Keratinocyte (primary cell): ENCODE measurements around the gene RFC2. TPM values are rescaled to one million over a fixed set of nuclear protein-coding genes. Genes with fewer than 3 reads are reported as not detected.

ENCODE experiments used
- DNase-seq: peaks from one replicate; pipeline ENCODE4 v3.0.0-alpha.2; 2011; ENCODE audit warnings: low read depth, missing footprints, low spot score
- FAIRE-seq: peaks from 2 replicates; lab custom pipeline; 2011; peaks lifted over from hg19 to GRCh38; lab: Jason Lieb, UNC
- H2AFZ ChIP-seq: 2 replicates; pipeline ENCODE4 v1.6.0; 2012; ENCODE audit warnings: low read length, control low read depth, inconsistent platforms; ENCODE audit not compliant: control insufficient read depth
- H3K27ac ChIP-seq: 2 replicates; pipeline ENCODE4 v1.5.1; 2011; ENCODE audit warnings: low read length; ENCODE audit not compliant: control insufficient read depth, insufficient read depth
- H3K27me3 ChIP-seq: 3 replicates; pipeline ENCODE4 v1.6.0; 2011; ENCODE audit warnings: low read length; ENCODE audit not compliant: control insufficient read depth, insufficient read depth; ENCODE audit errors: extremely low read depth
- H3K36me3 ChIP-seq, 2 experiments: 2 replicates in 1 of 2; 3 replicates in 1 of 2; pipeline ENCODE4 v1.5.1; 2011; ENCODE audit warnings: low read length in 2 of 2, mild to moderate bottlenecking in 1 of 2; ENCODE audit not compliant: control insufficient read depth in 2 of 2, insufficient read depth in 2 of 2; ENCODE audit errors: extremely low read depth in 1 of 2
- H3K4me1 ChIP-seq: 3 replicates; pipeline ENCODE4 v1.5.1; 2011; ENCODE audit warnings: low read length; ENCODE audit not compliant: control insufficient read depth, insufficient read depth; ENCODE audit errors: extremely low read depth
- H3K4me2 ChIP-seq: 3 replicates; pipeline ENCODE4 v1.6.0; 2011; ENCODE audit warnings: low read depth, low read length; ENCODE audit not compliant: control insufficient read depth, insufficient read depth; ENCODE audit errors: extremely low read depth
- H3K4me3 ChIP-seq, 3 experiments: fragments of 200-600 bp in 1 of 3; sonication (generic) in 1 of 3; 2 replicates in 2 of 3; 3 replicates in 1 of 3; pipeline ENCODE4 v1.5.1; 2011 to 2016; ENCODE audit warnings: low read length in 3 of 3, mild to moderate bottlenecking in 3 of 3, control low read depth in 2 of 3, inconsistent platforms in 1 of 3, low read depth in 1 of 3, mixed read lengths in 1 of 3, mixed run types in 1 of 3, moderate library complexity in 1 of 3; ENCODE audit not compliant: control insufficient read depth in 2 of 3, insufficient read depth in 2 of 3; ENCODE audit errors: extremely low read depth in 1 of 3
- H3K79me2 ChIP-seq: 2 replicates; pipeline ENCODE4 v1.6.0; 2012; ENCODE audit warnings: low read length; ENCODE audit not compliant: control insufficient read depth, insufficient read depth
- H3K9ac ChIP-seq: 3 replicates; pipeline ENCODE4 v1.6.0; 2011; ENCODE audit warnings: low read length; ENCODE audit not compliant: control insufficient read depth, insufficient read depth; ENCODE audit errors: extremely low read depth
- H3K9me1 ChIP-seq: 3 replicates; pipeline ENCODE4 v1.6.0; 2011; ENCODE audit warnings: low read length; ENCODE audit not compliant: control insufficient read depth, insufficient read depth; ENCODE audit errors: extremely low read depth
- H3K9me3 ChIP-seq: 2 replicates; pipeline ENCODE4 v1.5.1; 2012; ENCODE audit warnings: low read depth, low read length; ENCODE audit not compliant: control insufficient read depth
- H4K20me1 ChIP-seq: 3 replicates; pipeline ENCODE4 v1.6.0; 2011; ENCODE audit warnings: low read length; ENCODE audit not compliant: control insufficient read depth, insufficient read depth; ENCODE audit errors: extremely low read depth
- EZH2 ChIP-seq: IDR thresholded peaks from one replicate; pipeline ENCODE4 v1.6.1; 2012; ENCODE audit warnings: inconsistent platforms, mild to moderate bottlenecking, low read length, moderate library complexity
- dilution Hi-C: fragments of 300-500 bp; cut with MboI; formaldehyde crosslinking; loops from one replicate; pipeline ENCODE4 v1.7.0; 2020; ENCODE audit warnings: low sequenced_read_pairs; ENCODE audit not compliant: extremely low pct_ligation_motif_present
- polyA plus RNA-seq, 5 experiments: library from polyadenylated mRNA; depleted of rRNA in 3 of 5; stranded (reverse) in 3 of 5; stranded (forward) in 1 of 5; unstranded in 1 of 5; fragments of >200 nt; gene quantifications; 1 replicate in 1 of 5; 2 replicates in 3 of 5; 3 replicates in 1 of 5; pipeline versions ENCODE4 v1.2.1 to v1.2.3, GENCODE V29; 2011 to 2012; ENCODE audit warnings: missing spikeins in 2 of 5, low read depth in 1 of 5, low replicate concordance in 1 of 5
- TF ChIP-seq, protein P1 (sequence below), 3 experiments: IDR thresholded peaks in 1 of 3; conservative IDR thresholded peaks in 1 of 3; optimal IDR thresholded peaks in 1 of 3; 2 replicates in 2 of 3; 3 replicates in 1 of 3; pipeline versions ENCODE3 to v1.5.1; 2011; ENCODE audit warnings: low read length in 3 of 3, mild to moderate bottlenecking in 3 of 3, moderate library complexity in 2 of 3, control low read depth in 1 of 3, inconsistent platforms in 1 of 3; ENCODE audit not compliant: insufficient read depth in 2 of 3; ENCODE audit errors: extremely low read depth in 1 of 3

RFC2 gene
- polyA plus RNA-seq, 1 donor (not counting 4 experiments of a cell fraction or from before 2014, with no cell fraction given), result 24.7 TPM

DNA sequence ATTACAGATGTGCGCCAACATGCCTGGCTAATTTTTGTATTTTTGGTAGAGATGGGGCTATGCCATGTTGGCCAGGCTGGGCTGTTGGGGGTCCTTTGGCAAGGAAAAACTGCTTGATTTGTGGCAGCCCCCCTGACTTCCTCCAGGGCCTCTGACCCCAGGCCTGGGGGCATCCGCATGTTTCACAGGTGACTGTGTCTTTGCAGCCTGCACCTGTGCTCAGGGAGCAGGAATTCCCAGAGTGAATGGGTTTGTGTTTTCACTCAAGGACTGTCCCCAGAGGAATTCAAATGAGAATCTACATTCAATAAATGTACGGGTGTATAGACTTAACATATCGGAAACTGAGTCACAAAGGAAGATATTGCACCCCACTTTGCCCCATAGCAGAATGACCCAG, 23.4 kb upstream of the RFC2 start:
- FAIRE-seq (no peak), DNase-seq (no peak)
- Histone ChIP-seq H3K27ac (no peak overlapping the region), H3K4me2 (no peak overlapping the region), H3K9me3 (no peaks in the 10 kb centered on the region), H2AFZ (no peak overlapping the region), H3K36me3 (no peaks in the 10 kb centered on the region), H3K27me3 (no peaks in the 10 kb centered on the region), H3K79me2 (no peaks in the 10 kb centered on the region), H3K4me3 (no peak overlapping the region), H3K4me1 (peaks cover 16% of the 10 kb centered on the region), H4K20me1 (no peaks in the 10 kb centered on the region), H3K9me1 (no peaks in the 10 kb centered on the region), H3K9ac (no peak overlapping the region)
- no peak for TF ChIP-seq EZH2
- TF ChIP-seq, protein P1, sequence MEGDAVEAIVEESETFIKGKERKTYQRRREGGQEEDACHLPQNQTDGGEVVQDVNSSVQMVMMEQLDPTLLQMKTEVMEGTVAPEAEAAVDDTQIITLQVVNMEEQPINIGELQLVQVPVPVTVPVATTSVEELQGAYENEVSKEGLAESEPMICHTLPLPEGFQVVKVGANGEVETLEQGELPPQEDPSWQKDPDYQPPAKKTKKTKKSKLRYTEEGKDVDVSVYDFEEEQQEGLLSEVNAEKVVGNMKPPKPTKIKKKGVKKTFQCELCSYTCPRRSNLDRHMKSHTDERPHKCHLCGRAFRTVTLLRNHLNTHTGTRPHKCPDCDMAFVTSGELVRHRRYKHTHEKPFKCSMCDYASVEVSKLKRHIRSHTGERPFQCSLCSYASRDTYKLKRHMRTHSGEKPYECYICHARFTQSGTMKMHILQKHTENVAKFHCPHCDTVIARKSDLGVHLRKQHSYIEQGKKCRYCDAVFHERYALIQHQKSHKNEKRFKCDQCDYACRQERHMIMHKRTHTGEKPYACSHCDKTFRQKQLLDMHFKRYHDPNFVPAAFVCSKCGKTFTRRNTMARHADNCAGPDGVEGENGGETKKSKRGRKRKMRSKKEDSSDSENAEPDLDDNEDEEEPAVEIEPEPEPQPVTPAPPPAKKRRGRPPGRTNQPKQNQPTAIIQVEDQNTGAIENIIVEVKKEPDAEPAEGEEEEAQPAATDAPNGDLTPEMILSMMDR (optimal IDR thresholded peaks at IDR 0.05 in 1 of 3, IDR thresholded peaks at IDR 0.05 in 1 of 3, conservative IDR thresholded peaks at IDR 0.05 in 1 of 3; ENCODE audit: extremely low read depth in 1 of 3, insufficient read depth in 2 of 3, low read length in 3 of 3), result no peak
- dilution Hi-C loops, result no loop called here

DNA sequence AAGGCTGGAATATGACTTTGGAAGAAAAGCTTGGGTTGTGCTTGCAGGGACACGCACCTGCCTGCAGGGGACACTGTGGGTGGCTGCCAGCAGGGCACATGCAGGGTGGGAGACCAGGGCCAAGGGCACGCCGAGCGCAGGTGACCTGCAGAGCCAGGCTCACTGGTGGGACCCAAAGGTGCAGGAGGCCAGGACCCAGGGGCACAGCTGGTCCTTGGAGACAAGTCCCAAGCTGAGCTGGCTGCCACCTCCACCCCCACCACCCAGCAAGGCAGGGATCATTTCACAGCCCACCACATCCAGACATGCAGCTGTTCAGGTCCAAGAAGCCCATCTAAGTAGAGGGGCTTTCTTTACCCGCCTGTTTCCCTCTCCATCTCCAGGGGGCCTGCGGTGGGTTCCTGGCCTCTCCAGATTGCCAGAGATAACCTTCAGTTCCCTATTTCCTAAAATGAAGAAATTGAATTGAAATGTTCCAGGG, 21.2 kb upstream of the RFC2 start:
- no peak overlapping the region for H3K9ac ChIP-seq
- no peaks in the 10 kb centered on the region for H3K79me2 ChIP-seq
- no peaks in the 10 kb centered on the region for H3K27me3 ChIP-seq
- no peaks in the 10 kb centered on the region for H3K9me3 ChIP-seq
- no peak overlapping the region for H3K4me2 ChIP-seq
- H2AFZ ChIP-seq, result no peak overlapping the region
- no peak for DNase-seq
- no peaks in the 10 kb centered on the region for H3K36me3 ChIP-seq
- no peak for FAIRE-seq
- dilution Hi-C loops, result no loop called here
- no peak overlapping the region for H3K27ac ChIP-seq
- H3K4me1 ChIP-seq, result peaks cover 14% of the 10 kb centered on the region
- H3K4me3 ChIP-seq, result no peak overlapping the region
- no peaks in the 10 kb centered on the region for H3K9me1 ChIP-seq
- no peaks in the 10 kb centered on the region for H4K20me1 ChIP-seq
- TF ChIP-seq, protein P1 (optimal IDR thresholded peaks at IDR 0.05 in 1 of 3, IDR thresholded peaks at IDR 0.05 in 1 of 3, conservative IDR thresholded peaks at IDR 0.05 in 1 of 3; ENCODE audit: extremely low read depth in 1 of 3, insufficient read depth in 2 of 3, low read length in 3 of 3), result peak; percentile 52 to 78 (median 78)
- no peak for TF ChIP-seq EZH2
